GM21723 (cell line): ENCODE results near the gene RPS6KA2.

ENCODE experiments used
- ATAC-seq: cut with Tn5 transposase; IDR thresholded peaks from one replicate; pipeline ENCODE4 v1.9.1; 2021; ENCODE audit warnings: mild to moderate bottlenecking, moderate library complexity; ENCODE audit not compliant: unreplicated experiment

The RPS6KA2 gene

GRCh38 chr6:166459272-166459671, 167.8 kb downstream of the RPS6KA2 start:
- no peak for ATAC-seq

GRCh38 chr6:166456395-166457156, 170.5 kb downstream of the RPS6KA2 start:
- peak; percentile 52 for ATAC-seq

- no peak for ATAC-seq
Observed at GRCh38 chr6:166454692-166455515, 172.1 kb downstream of the RPS6KA2 start.

- no peak for ATAC-seq
Observed at GRCh38 chr6:166453651-166454050, 173.4 kb downstream of the RPS6KA2 start.

GRCh38 chr6:166450167-166450873, 176.7 kb downstream of the RPS6KA2 start:
- ATAC-seq, result no peak

- no peak for ATAC-seq
Observed at GRCh38 chr6:166449641-166450040, 177.4 kb downstream of the RPS6KA2 start.

- ATAC-seq, result no peak
Observed at GRCh38 chr6:166449036-166449435, 178.0 kb downstream of the RPS6KA2 start.

- no peak for ATAC-seq
Observed at GRCh38 chr6:166448432-166448831, 178.6 kb downstream of the RPS6KA2 start.

- no peak for ATAC-seq
Observed at GRCh38 chr6:166446567-166447065, 180.4 kb downstream of the RPS6KA2 start.

GRCh38 chr6:166446146-166446545, 180.9 kb downstream of the RPS6KA2 start:
- ATAC-seq, result peak; percentile 75

GRCh38 chr6:166444446-166444845, 182.6 kb downstream of the RPS6KA2 start:
- ATAC-seq, result no peak

- ATAC-seq, result no peak
Observed at GRCh38 chr6:166443166-166443565, 183.9 kb downstream of the RPS6KA2 start.

GRCh38 chr6:166442131-166442685, 184.8 kb downstream of the RPS6KA2 start:
- ATAC-seq, result no peak

- ATAC-seq, result no peak
Observed at GRCh38 chr6:166441325-166442078, 185.5 kb downstream of the RPS6KA2 start.

GRCh38 chr6:166440729-166441128, 186.3 kb downstream of the RPS6KA2 start:
- no peak for ATAC-seq

- ATAC-seq, result no peak
Observed at GRCh38 chr6:166440106-166440505, 186.9 kb downstream of the RPS6KA2 start.

- ATAC-seq, result no peak
Observed at GRCh38 chr6:166439366-166440091, 187.5 kb downstream of the RPS6KA2 start.

GRCh38 chr6:166438211-166438861, 188.7 kb downstream of the RPS6KA2 start:
- no peak for ATAC-seq

- ATAC-seq, result no peak
Observed at GRCh38 chr6:166437661-166438060, 189.4 kb downstream of the RPS6KA2 start.
